Endothelial cell of umbilical vein (primary cell): ENCODE results near the gene TECTB. TPM values are rescaled to one million over a fixed set of nuclear protein-coding genes. Genes with fewer than 3 reads are reported as not detected.

Experiments
- BruUV-seq: library from RNA; stranded (reverse); fragments of 400-500 nt; replicated peaks from 2 replicates; lab custom pipeline; 2021; lab: Mats Ljungman, UMichigan
- CTCF ChIA-PET: fragments of 300-600, 350-600 bp; sonication (Branson Sonifier 250); formaldehyde crosslinking; loops from one replicate; lab custom pipeline; 2021; ENCODE audit warnings: antibody characterized with exemption, inconsistent platforms; lab: Charles Lee
- POLR2A ChIA-PET: fragments of 300-600, 350-600 bp; sonication (Branson Sonifier 250); formaldehyde crosslinking; loops from one replicate; lab custom pipeline; 2021; ENCODE audit warnings: antibody characterized with exemption, inconsistent platforms; lab: Charles Lee
- DNase-seq: peaks from one replicate; pipeline ENCODE4 v3.0.0-alpha.2; 2011; ENCODE audit warnings: low read depth, low spot score
- FAIRE-seq: peaks from 2 replicates; lab custom pipeline; 2011; peaks lifted over from hg19 to GRCh38; lab: Jason Lieb, UNC
- H2AFZ ChIP-seq: 2 replicates; pipeline ENCODE4 v1.6.0; 2012; ENCODE audit warnings: low read depth, low read length, control low read depth, inconsistent platforms
- H3K27ac ChIP-seq: 2 replicates; pipeline ENCODE4 v1.5.1; 2011; ENCODE audit warnings: low read depth, mild to moderate bottlenecking, control low read depth, low read length, moderate library complexity; ENCODE audit not compliant: insufficient read depth
- H3K27me3 ChIP-seq, 2 experiments: 2 replicates each; pipeline versions ENCODE4 v1.6.0 to v1.6.1; 2011; ENCODE audit warnings: low read length in 2 of 2, mixed read lengths in 1 of 2; ENCODE audit not compliant: control insufficient read depth in 2 of 2, insufficient read depth in 2 of 2
- H3K36me3 ChIP-seq, 2 experiments: 2 replicates in 1 of 2; 3 replicates in 1 of 2; pipeline ENCODE4 v1.5.1; 2011; ENCODE audit warnings: low read length in 2 of 2, mild to moderate bottlenecking in 1 of 2, moderate library complexity in 1 of 2; ENCODE audit not compliant: control insufficient read depth in 2 of 2, insufficient read depth in 2 of 2; ENCODE audit errors: extremely low read depth in 1 of 2
- H3K4me1 ChIP-seq: 3 replicates; pipeline ENCODE4 v1.5.1; 2011; ENCODE audit warnings: mild to moderate bottlenecking, low read length; ENCODE audit not compliant: control insufficient read depth, insufficient read depth; ENCODE audit errors: extremely low read depth
- H3K4me2 ChIP-seq: 2 replicates; pipeline ENCODE4 v1.6.1; 2011; ENCODE audit warnings: low read length, control low read depth, mixed read lengths; ENCODE audit not compliant: insufficient read depth
- H3K4me3 ChIP-seq, 3 experiments: fragments of 200-600 bp in 1 of 3; sonication (generic), shearing (Covaris generic) in 1 of 3; replicated peaks in 1 of 3; 2 replicates each; pipeline ENCODE4 v1.5.1; 2011 to 2016; ENCODE audit warnings: control low read depth in 3 of 3, low read length in 3 of 3, mild to moderate bottlenecking in 2 of 3, inconsistent platforms in 1 of 3, low read depth in 1 of 3, moderate library complexity in 1 of 3; ENCODE audit not compliant: insufficient read depth in 1 of 3
- H3K79me2 ChIP-seq: 2 replicates; pipeline ENCODE4 v1.6.0; 2012; ENCODE audit warnings: low read length, inconsistent platforms; ENCODE audit not compliant: control insufficient read depth, insufficient read depth
- H3K9ac ChIP-seq: replicated peaks from 2 replicates; pipeline ENCODE3; 2011; ENCODE audit warnings: low read length, control low read depth; ENCODE audit not compliant: insufficient read depth; ENCODE audit errors: extremely low read depth
- H3K9me1 ChIP-seq: replicated peaks from 3 replicates; pipeline ENCODE4 v1.6.0; 2011; ENCODE audit warnings: mild to moderate bottlenecking, low read length; ENCODE audit not compliant: control insufficient read depth, insufficient read depth; ENCODE audit errors: extremely low read depth
- H3K9me3 ChIP-seq: replicated peaks from 2 replicates; pipeline ENCODE4 v1.5.1; 2012; ENCODE audit warnings: low read length, inconsistent platforms; ENCODE audit not compliant: control insufficient read depth, insufficient read depth
- H4K20me1 ChIP-seq: replicated peaks from 2 replicates; pipeline ENCODE3; 2011; ENCODE audit warnings: mild to moderate bottlenecking, low read length; ENCODE audit not compliant: control insufficient read depth, insufficient read depth; ENCODE audit errors: extremely low read depth
- CTCF ChIP-seq, 2 donors: IDR thresholded peaks; 1 replicate in 1 of 2; 2 replicates in 1 of 2; pipeline ENCODE4 v1.5.1; 2011; ENCODE audit warnings: low read length in 2 of 2, mild to moderate bottlenecking in 2 of 2, moderate library complexity in 2 of 2, control low read depth in 1 of 2, inconsistent platforms in 1 of 2, low read depth in 1 of 2; ENCODE audit not compliant: insufficient read depth in 1 of 2; ENCODE audit errors: extremely low read depth in 1 of 2
- EZH2 ChIP-seq: IDR thresholded peaks from 2 replicates; pipeline ENCODE4 v1.6.1; 2012; ENCODE audit warnings: borderline replicate concordance, low read depth, mild to moderate bottlenecking, moderate library complexity, low read length, inconsistent platforms; ENCODE audit not compliant: severe bottlenecking
- FOS ChIP-seq: IDR thresholded peaks from 2 replicates; pipeline ENCODE4 v1.6.1; 2011; ENCODE audit warnings: mild to moderate bottlenecking, low read length, moderate library complexity, borderline replicate concordance; ENCODE audit not compliant: insufficient read depth
- GATA2 ChIP-seq: IDR thresholded peaks from 2 replicates; pipeline ENCODE4 v1.7.0; 2011; ENCODE audit warnings: low read depth, mild to moderate bottlenecking, moderate library complexity, mixed read lengths, low read length; ENCODE audit not compliant: insufficient read length, insufficient read depth
- JUN ChIP-seq: IDR thresholded peaks from 2 replicates; pipeline ENCODE4 v1.6.1; 2011; ENCODE audit warnings: borderline replicate concordance, low read depth; ENCODE audit not compliant: insufficient read length, insufficient read depth
- MAX ChIP-seq: IDR thresholded peaks from 2 replicates; pipeline ENCODE4 v1.6.1; 2011; ENCODE audit not compliant: insufficient read depth, insufficient read length
- MYC ChIP-seq: IDR thresholded peaks from one replicate; pipeline ENCODE4 v1.6.1; 2011; ENCODE audit warnings: mild to moderate bottlenecking, low read depth, low read length
- POLR2A ChIP-seq: IDR thresholded peaks from 2 replicates; pipeline ENCODE4 v1.6.1; 2012; ENCODE audit warnings: low read depth, mild to moderate bottlenecking, control low read depth, low read length
- POLR2AphosphoS5 ChIP-seq: IDR thresholded peaks from 2 replicates; pipeline ENCODE4 v1.6.1; 2012; ENCODE audit warnings: low read depth, mild to moderate bottlenecking, control low read depth, low read length, moderate library complexity; ENCODE audit not compliant: insufficient read depth
- dilution Hi-C: fragments of 300-500 bp; cut with MboI; formaldehyde crosslinking; loops from one replicate; pipeline ENCODE4 v1.15.0; 2019; ENCODE audit warnings: low sequenced_read_pairs; ENCODE audit not compliant: extremely low pct_ligation_motif_present
- intact Hi-C: fragments of 100-400 bp; cut with micrococcal nuclease; formaldehyde crosslinking; loops from one replicate; pipeline ENCODE4 v1.10.0; 2022
- polyA plus RNA-seq, 4 experiments: library from polyadenylated mRNA; depleted of rRNA in 3 of 4; stranded (reverse) in 3 of 4; unstranded in 1 of 4; fragments of >200 nt; gene quantifications; 2 replicates each; pipeline versions ENCODE4 v1.2.1 to v1.2.3, GENCODE V29; 2011 to 2012; ENCODE audit warnings: missing spikeins in 1 of 4
- total RNA-seq: library from RNA; stranded (reverse); gene quantifications from 2 replicates; pipeline ENCODE4 v1.2.3, GENCODE V29; 2021

Gene TECTB
- total and polyA plus RNA-seq, 2 donors (not counting 3 experiments of a cell fraction or from before 2014, with no cell fraction given) = not detected

GRCh38 chr10:112346774-112347173 is 63.6 kb downstream of the TECTB start:
- no peaks in the 10 kb centered on the region for H3K9me1 ChIP-seq
- H3K27ac ChIP-seq = no peak overlapping the region
- no peak for DNase-seq
- intact Hi-C loops = no loop called here
- FAIRE-seq = no peak
- dilution Hi-C loops = no loop called here
- H3K79me2 ChIP-seq = no peaks in the 10 kb centered on the region
- no peaks in the 10 kb centered on the region for H3K27me3 ChIP-seq
- H2AFZ ChIP-seq = no peak overlapping the region
- TF ChIP-seq MAX (no peak), EZH2 (no peak), FOS (no peak), GATA2 (no peak), POLR2A (no peak), JUN (no peak), MYC (no peak), CTCF (IDR thresholded peaks at IDR 0.05; ENCODE audit: extremely low read depth in 1 of 2, insufficient read depth in 1 of 2, low read depth in 1 of 2, low read length in 2 of 2) (no peak), POLR2AphosphoS5 (no peak)
- H4K20me1 ChIP-seq = no peaks in the 10 kb centered on the region
- no peak overlapping the region for H3K4me3 ChIP-seq
- ChIA-PET POLR2A (no interaction called here), CTCF (interaction anchor here (1.8 kb wide), 1 partner anchor 30 kb away, joined by 4 read pairs; no protein-coding TSS in a partner anchor)
- BruUV-seq = no TSS peak
- H3K9ac ChIP-seq = no peak overlapping the region
- H3K4me1 ChIP-seq = no peaks in the 10 kb centered on the region
- no peaks in the 10 kb centered on the region for H3K36me3 ChIP-seq
- no peak overlapping the region for H3K4me2 ChIP-seq
- no peaks in the 10 kb centered on the region for H3K9me3 ChIP-seq
